Heart left ventricle (tissue), 16 donors: ENCODE results near the gene C2orf42. TPM values are rescaled to one million over a fixed set of nuclear protein-coding genes. Genes with fewer than 3 reads are reported as not detected.
A peak's percentile ranks its signal among the peaks of the same experiment; 100 is the strongest.

Source experiments
- ATAC-seq, 4 donors: fragments of 200-7000 bp; cut with Tn5 transposase; one replicate each; pipeline ENCODE4 v1.9.1; 2020 to 2022; ENCODE audit warnings: moderate library complexity in 4 of 4, mild to moderate bottlenecking in 3 of 4, moderate number of reproducible peaks in 1 of 4
- DNase-seq, 5 donors: peaks; one replicate each; pipeline ENCODE4 v3.0.0-alpha.2; 2020
- H3K27ac ChIP-seq, 12 donors: fragments of 200-600 bp; sonication (generic) in 4 of 12; one replicate each; pipeline versions ENCODE4 v1.5.0 to v1.8.0; 2016 to 2022; ENCODE audit warnings: mild to moderate bottlenecking in 2 of 12
- H3K27me3 ChIP-seq, 9 donors: fragments of 200-600 bp; sonication (generic) in 2 of 9; one replicate each; pipeline versions ENCODE4 v1.5.1 to v1.8.0; 2016 to 2022; ENCODE audit warnings: mild to moderate bottlenecking in 3 of 9
- H3K36me3 ChIP-seq, 9 donors: fragments of 200-600 bp; sonication (generic) in 2 of 9; one replicate each; pipeline versions ENCODE4 v1.5.0 to v1.8.0; 2018 to 2022; ENCODE audit warnings: mild to moderate bottlenecking in 2 of 9
- H3K4me1 ChIP-seq, 12 donors: fragments of 200-600 bp; sonication (generic) in 4 of 12; one replicate each; pipeline versions ENCODE4 v1.5.0 to v1.8.0; 2016 to 2022; ENCODE audit warnings: mild to moderate bottlenecking in 3 of 12
- H3K4me3 ChIP-seq, 12 donors: fragments of 200-600 bp; sonication (generic) in 4 of 12; one replicate each; pipeline versions ENCODE4 v1.5.0 to v1.8.0; 2017 to 2022; ENCODE audit warnings: mild to moderate bottlenecking in 9 of 12, moderate library complexity in 4 of 12
- H3K9me3 ChIP-seq, 12 donors: fragments of 200-600 bp; sonication (generic) in 4 of 12; one replicate each; pipeline versions ENCODE4 v1.5.0 to v1.8.0; 2016 to 2022; ENCODE audit warnings: mild to moderate bottlenecking in 1 of 12
- CTCF ChIP-seq, 12 donors: fragments of 200-600 bp; sonication (generic) in 4 of 12; IDR thresholded peaks; one replicate each; pipeline versions ENCODE4 v1.5.0 to v1.8.0; 2018 to 2022; ENCODE audit warnings: antibody characterized with exemption in 12 of 12, mild to moderate bottlenecking in 5 of 12
- POLR2A ChIP-seq, 2 donors: fragments of 450-650 bp; IDR thresholded peaks; one replicate each; pipeline ENCODE4 v1.6.1; 2017; ENCODE audit warnings: antibody characterized with exemption in 2 of 2, mild to moderate bottlenecking in 2 of 2, moderate library complexity in 2 of 2
- WGBS, 4 donors: extraction: QIAGEN DNeasy Blood & Tissue Kit in 2 of 4; methylation state at CpG; one replicate each; pipeline versions ENCODE4 v1.1.5 to v1.1.7; 2013 to 2018; 5-methylcytosine and 5-hydroxymethylcytosine counted together
- intact Hi-C, 10 donors: fragments of 100-400 bp; cut with DNase I; formaldehyde crosslinking; loops; one replicate each; pipeline versions ENCODE4 v1.11.1 to v1.14.2; 2022
- polyA plus RNA-seq, 2 donors: library from polyadenylated mRNA; stranded (reverse); fragments of 200-250 nt; gene quantifications; one replicate each; pipeline ENCODE4 v1.2.3, GENCODE V29; 2013
- total RNA-seq, 9 donors: library from RNA; depleted of rRNA in 2 of 9; stranded (reverse); fragments of >200 nt in 2 of 9; fragmentation: NEBNext Ultra II Directional in 3 of 9; extraction: Animal tissue kit (Norgen Biotek cat#: 25700) in 3 of 9; gene quantifications; one replicate each; pipeline versions ENCODE4 v1.1.0 to v1.2.4, GENCODE V29; 2016 to 2023
- donor health status: ischemic (EF 13 %, LVEDD 7.1; RV severe dilation, severe dysfunction).
- donor health status: healthy with polysubstance abuse.
- donor health status: DM: no; HTN: yes; CAD: no.
- donor health status: DM: no; HTN: no; CAD: no.
- donor health status: ischemic (EF 25% LVEDD 6.9; RV normal size, moderate dysfunction).
- donor health status: ischemic (EF 25% LVEDD 5.7; RV mildly dilated, moderate dysfunction).
- donor health status: healthy.
- donor health status: DM: yes; HTN: yes; CAD: no.
- donor health status: ischemic (EF 35%, LVEDD 5.7; RV mildly dilated, moderate dysfunction).
- donor health status: nonischemic (EF 11% LVEDD 7.7; RV severe dilation, severe dysfunction).
- donor health status: DM: yes; HTN: yes; CAD: no.
- donor health status: PGD.
- donor health status: ischemic (EF 29% LVEDD 5.4; RV normal size, mild dysfunction).
- donor health status: nonischemic (EF 23%, LVEDD 6.1; RV moderate dilation, normal function).

Gene C2orf42
- total and polyA plus RNA-seq, 11 donors = 3.5 to 14.9 (median 8.9) TPM

- H3K4me3 ChIP-seq = no peak overlapping the region
- H3K4me1 ChIP-seq = peaks cover 2 to 28% (median 20%) of the 10 kb centered on the region in 12 donors
- no peak for TF ChIP-seq POLR2A (IDR thresholded peaks at IDR 0.05)
- TF ChIP-seq CTCF (IDR thresholded peaks at IDR 0.05) = no peak
- peaks cover 0 to 11% (median 6%) of the 10 kb centered on the region in 9 donors for H3K36me3 ChIP-seq
- WGBS, 4 donors = 96 to 99% (median 98%) methylated on average over 3 of the region's 3 CpGs
- no peaks in the 10 kb centered on the region for H3K27me3 ChIP-seq
- H3K27ac ChIP-seq = no peak overlapping the region
- H3K9me3 ChIP-seq = no peaks in the 10 kb centered on the region
- ATAC-seq (no peak), DNase-seq (no peak)
- intact Hi-C loops = no loop called here
Measured at GRCh38 chr2:70145144-70145490, 45.7 kb downstream of the C2orf42 start.

DNA sequence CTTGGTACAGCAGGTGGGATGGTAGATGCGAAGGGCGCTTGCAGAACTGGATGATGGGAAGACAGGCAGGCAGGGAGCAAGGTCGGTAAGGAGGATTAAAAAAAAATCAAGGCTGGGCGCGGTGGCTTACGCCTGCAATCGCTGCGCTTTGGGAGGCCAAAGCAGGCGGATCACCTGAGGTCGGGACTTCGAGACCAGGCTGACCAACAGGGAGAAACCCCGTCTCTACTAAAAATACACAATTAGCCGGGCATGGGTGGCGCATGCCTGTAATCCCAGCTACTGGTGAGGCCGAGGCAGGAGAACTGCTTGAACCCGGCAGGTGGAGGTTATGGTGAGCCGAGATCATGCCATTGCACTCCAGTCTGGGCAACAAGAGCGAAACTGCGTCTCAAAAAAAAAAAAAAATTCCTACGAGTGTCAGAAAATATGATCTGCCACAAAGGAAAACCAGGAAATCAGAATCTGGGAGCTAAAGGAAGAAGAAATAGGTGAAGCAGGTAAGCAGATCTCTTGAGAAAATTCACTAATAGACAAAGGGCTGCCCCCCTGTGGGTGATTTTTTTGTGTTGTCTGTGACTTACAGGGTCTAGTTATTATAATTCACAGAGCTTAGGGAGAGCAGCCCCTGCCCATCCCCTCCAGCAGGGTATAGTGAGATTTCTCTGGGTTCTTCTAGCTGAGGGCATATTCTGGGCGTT is 46.2 kb downstream of the C2orf42 start:
- DNase-seq (no peak), ATAC-seq (no peak)
- H3K36me3 ChIP-seq = peaks cover 0 to 6% (median under 1%) of the 10 kb centered on the region in 9 donors
- intact Hi-C loops = loop anchor here in 3 of 10 donors (5.0 kb wide), 3 partner anchors 57 to 232 kb away; partner anchors contain the start of genes FAM136A (in 1 of the 3) and PCBP1 (in 1 of the 3)
- H3K9me3 ChIP-seq = no peaks in the 10 kb centered on the region
- no peak overlapping the region for H3K27ac ChIP-seq
- no peak overlapping the region for H3K4me3 ChIP-seq
- 91 to 94% (median 92%) methylated on average over 21 of the region's 21 CpGs for WGBS, 4 donors
- H3K27me3 ChIP-seq = no peaks in the 10 kb centered on the region
- no peak for TF ChIP-seq CTCF (IDR thresholded peaks at IDR 0.05)
- TF ChIP-seq POLR2A (IDR thresholded peaks at IDR 0.05) = no peak
- peaks cover 2 to 31% (median 20%) of the 10 kb centered on the region in 12 donors for H3K4me1 ChIP-seq

GRCh38 chr2:70143314-70144150 is 47.3 kb downstream of the C2orf42 start:
- WGBS, 4 donors = 61 to 64% (median 61%) methylated on average over 16 to 18 of the region's 18 CpGs

More at GRCh38 chr2:70143314-70144150, 47.3 kb downstream of the C2orf42 start:
- no peak for TF ChIP-seq POLR2A (IDR thresholded peaks at IDR 0.05)
- TF ChIP-seq CTCF (IDR thresholded peaks at IDR 0.05) = no peak
- H3K9me3 ChIP-seq = no peaks in the 10 kb centered on the region
- peak overlapping the region; percentile 82 to 100 (median 98) for H3K27ac ChIP-seq
- peak; percentile 37 to 48 (median 47) for ATAC-seq
- no peaks in the 10 kb centered on the region for H3K27me3 ChIP-seq
- no peaks in the 10 kb centered on the region for H3K36me3 ChIP-seq
- peaks cover 2 to 31% (median 20%) of the 10 kb centered on the region in 12 donors for H3K4me1 ChIP-seq
- H3K4me3 ChIP-seq = peak overlapping the region in 11 of 12 donors; percentile 8 to 88 (median 72)
- peak in 4 of 5 donors; percentile 55 to 64 (median 64) for DNase-seq
- intact Hi-C loops = loop anchor here in 9 of 10 donors (2.0 to 5.0 kb wide), 8 partner anchors 19 to 231 kb away; partner anchors contain the start of genes PCBP1 (in 4 of the 9), MXD1 (in 2 of the 9) and FAM136A (in 1 of the 9)
